ENCODE measurements around the gene WASHC2C. TPM values are rescaled to one million over a fixed set of nuclear protein-coding genes. Genes with fewer than 3 reads are reported as not detected.
"Not testable (repeated sequence)": the region's sequence is repeated elsewhere in the genome, so short reads cannot be mapped to it uniquely, and the experiment has no call there.

Gene WASHC2C, protein sequence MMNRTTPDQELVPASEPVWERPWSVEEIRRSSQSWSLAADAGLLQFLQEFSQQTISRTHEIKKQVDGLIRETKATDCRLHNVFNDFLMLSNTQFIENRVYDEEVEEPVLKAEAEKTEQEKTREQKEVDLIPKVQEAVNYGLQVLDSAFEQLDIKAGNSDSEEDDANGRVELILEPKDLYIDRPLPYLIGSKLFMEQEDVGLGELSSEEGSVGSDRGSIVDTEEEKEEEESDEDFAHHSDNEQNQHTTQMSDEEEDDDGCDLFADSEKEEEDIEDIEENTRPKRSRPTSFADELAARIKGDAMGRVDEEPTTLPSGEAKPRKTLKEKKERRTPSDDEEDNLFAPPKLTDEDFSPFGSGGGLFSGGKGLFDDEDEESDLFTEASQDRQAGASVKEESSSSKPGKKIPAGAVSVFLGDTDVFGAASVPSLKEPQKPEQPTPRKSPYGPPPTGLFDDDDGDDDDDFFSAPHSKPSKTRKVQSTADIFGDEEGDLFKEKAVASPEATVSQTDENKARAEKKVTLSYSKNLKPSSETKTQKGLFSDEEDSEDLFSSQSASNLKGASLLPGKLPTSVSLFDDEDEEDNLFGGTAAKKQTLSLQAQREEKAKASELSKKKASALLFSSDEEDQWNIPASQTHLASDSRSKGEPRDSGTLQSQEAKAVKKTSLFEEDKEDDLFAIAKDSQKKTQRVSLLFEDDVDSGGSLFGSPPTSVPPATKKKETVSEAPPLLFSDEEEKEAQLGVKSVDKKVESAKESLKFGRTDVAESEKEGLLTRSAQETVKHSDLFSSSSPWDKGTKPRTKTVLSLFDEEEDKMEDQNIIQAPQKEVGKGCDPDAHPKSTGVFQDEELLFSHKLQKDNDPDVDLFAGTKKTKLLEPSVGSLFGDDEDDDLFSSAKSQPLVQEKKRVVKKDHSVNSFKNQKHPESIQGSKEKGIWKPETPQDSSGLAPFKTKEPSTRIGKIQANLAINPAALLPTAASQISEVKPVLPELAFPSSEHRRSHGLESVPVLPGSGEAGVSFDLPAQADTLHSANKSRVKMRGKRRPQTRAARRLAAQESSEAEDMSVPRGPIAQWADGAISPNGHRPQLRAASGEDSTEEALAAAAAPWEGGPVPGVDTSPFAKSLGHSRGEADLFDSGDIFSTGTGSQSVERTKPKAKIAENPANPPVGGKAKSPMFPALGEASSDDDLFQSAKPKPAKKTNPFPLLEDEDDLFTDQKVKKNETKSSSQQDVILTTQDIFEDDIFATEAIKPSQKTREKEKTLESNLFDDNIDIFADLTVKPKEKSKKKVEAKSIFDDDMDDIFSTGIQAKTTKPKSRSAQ (N-terminal part only)
- total RNA-seq: 10 to 100 TPM; 22.5 to 39.0 TPM

DNA sequence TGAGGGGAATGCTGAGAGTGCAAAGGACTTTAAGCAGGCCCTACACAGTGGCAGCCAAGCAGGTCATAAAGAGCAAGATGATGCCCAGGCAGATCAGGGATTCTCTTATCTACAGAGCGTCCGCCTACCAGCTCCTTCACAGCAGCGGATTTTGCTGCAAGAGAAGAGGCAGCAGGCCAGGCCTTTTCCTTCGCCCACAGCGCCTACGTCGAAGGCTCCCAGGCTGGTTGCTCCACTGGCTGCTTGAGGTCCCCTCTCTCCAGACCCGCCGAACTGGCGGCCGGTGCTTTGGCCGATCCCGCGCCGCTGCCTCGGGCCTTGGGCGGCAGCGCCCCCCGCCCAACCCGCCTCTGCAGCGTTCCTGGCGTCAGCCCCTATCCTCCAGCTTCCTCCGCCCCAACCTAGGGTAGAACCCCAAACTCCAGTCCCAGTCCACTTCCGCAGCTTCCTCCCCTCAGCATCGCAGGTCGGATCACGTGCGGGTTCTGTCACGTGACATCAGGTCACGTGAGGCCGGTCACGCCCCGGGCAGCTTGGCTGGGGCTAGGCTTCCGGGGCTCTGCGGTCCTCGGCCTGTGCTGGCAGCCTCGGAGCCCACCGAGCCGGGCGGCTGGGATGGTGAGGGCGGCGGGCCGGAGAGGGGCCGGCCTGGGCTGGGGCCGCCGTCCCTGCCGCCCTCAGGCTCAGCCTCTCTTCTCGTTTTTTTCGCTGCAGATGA lies at the start of gene WASHC2C:
WASHC2C (plus strand) TSS at position 564 of the 718 bp plus-strand sequence; CDS start at position 616, 52 bp downstream.
- peak within 1 kb of the TSS; percentile 85 to 90 for H3K27ac ChIP-seq
- H3K4me1 ChIP-seq, H3K9me3 ChIP-seq, H3K27me3 ChIP-seq, H3K36me3 ChIP-seq: not testable (repeated sequence)
- H3K4me3 ChIP-seq: peak within 1 kb of the TSS; percentile 81 to 97
- peak; percentile 92 for DNase-seq (ENCODE audit: low spot score)

DNA sequence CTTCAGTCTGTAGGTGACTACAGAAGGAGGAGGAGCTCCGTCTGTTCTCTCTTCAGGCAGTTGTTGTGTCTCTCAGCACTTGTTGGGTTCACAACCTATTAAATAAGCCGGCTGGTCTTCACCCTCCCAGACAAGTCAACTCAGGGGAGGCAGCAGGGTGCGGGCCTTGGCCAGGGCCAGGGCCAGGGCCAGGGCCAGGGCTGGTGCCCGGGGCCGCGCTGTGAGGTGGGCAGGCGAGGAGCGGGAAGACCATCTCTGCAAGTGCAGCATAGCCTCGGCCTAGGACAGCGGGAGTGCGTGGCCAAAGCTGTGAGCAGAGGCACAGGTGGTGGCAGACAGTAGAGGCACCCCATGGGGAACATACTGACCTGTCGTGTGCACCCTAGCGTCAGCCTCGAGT lies 48.6 kb upstream of the WASHC2C start:
- H3K27ac ChIP-seq; H3K36me3 ChIP-seq; H3K9me3 ChIP-seq; H3K4me3 ChIP-seq; H3K27me3 ChIP-seq; DNase-seq (ENCODE audit: low spot score); H3K4me1 ChIP-seq: not testable (repeated sequence)

DNA sequence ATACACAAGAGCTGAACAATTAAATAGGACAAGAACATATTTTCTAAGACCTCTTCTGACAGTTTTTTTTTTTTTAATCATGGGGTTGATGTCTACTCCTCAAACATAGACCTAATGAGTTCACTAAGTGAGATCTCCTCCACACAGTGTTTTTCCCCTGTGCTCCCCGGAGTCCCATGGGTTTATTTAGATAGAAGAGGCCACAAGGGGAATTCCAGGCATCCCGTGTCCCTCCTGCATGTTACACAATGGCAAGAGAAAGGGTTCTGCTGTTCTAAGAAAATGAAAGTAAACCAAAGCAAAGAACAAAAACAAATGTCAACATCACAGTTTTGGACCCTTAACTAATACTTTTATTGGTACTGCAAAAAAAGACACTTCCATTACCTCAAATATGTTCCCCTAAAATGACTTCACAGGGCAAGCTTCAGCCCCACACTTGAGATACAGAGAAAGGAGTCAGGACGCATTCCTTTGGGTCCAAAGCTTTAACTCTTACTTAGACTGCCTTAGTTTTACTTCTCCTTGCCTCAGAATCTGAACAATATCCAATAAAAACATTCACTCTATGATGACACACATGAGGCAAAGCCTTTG lies 16.8 kb upstream of the WASHC2C start:
- H3K4me1 ChIP-seq: not testable (repeated sequence)

DNA sequence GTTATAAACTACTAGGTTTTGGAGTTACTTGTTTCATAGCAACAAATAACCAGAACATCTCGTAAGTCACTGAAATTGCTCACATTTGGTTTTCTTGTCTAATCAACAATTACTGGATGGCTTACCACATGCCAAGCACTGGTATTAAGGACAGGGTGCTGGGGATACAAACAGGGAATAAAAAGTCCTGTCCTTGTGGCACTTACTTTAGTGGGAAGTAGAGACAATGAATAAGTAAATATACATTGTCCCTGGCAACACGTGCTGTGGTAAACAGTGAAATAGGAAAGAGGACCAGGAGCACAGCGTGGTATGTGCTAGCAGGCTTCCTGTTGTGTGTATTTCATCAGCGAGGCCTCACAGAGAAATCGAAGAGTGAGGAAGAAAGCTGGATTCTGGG lies 15.8 kb upstream of the WASHC2C start:
- not testable (repeated sequence) for H3K9me3 ChIP-seq; H3K4me1 ChIP-seq; H3K4me3 ChIP-seq; H3K27me3 ChIP-seq; H3K36me3 ChIP-seq; H3K27ac ChIP-seq; DNase-seq (ENCODE audit: low spot score)

More for the DNA sequence above, 16.8 kb upstream of the WASHC2C start:
- DNase-seq (ENCODE audit: low spot score); H3K9me3 ChIP-seq; H3K27ac ChIP-seq; H3K27me3 ChIP-seq; H3K4me3 ChIP-seq; H3K36me3 ChIP-seq: not testable (repeated sequence)

DNA sequence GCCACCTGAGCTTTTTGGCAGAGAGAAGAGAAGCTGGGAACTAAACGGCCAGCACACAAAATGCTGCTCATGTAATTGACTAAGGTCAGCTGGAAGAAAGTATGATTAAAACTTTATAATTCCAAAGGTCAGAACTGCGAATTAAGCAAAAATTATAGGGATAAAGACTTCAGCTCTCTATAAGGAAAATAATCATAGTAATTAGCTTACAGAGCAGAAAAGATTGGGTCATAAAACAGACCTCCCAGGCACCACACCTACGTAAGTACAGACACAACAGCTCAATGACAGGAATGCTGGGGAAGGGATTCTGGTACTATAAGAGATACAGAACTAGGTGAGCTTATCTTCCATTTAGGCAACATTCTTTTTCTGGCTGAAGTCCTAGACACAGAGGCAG lies 10.0 kb upstream of the WASHC2C start:
- not testable (repeated sequence) for H3K36me3 ChIP-seq; H3K9me3 ChIP-seq; H3K4me3 ChIP-seq; H3K27me3 ChIP-seq; H3K27ac ChIP-seq; DNase-seq (ENCODE audit: low spot score); H3K4me1 ChIP-seq

DNA sequence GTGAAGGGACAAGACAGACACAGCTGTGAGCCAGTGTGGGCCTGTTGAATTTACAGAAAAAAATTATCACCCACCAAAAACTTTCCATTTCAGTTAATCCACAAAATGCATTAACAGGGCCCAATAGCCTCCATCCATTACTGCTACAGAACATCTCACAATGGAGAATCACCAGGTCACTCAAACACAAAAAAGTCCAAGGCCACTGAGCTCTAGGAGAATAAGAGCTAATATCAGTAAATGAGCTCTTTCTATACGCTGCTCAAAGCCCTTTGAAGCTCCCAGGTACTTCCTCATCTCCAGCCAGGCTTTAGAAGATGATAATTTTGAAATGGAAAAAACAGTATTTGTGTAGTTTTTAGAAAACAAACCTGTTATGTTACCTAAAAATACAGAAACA lies 9.4 kb upstream of the WASHC2C start:
- not testable (repeated sequence) for H3K27me3 ChIP-seq; H3K9me3 ChIP-seq; H3K36me3 ChIP-seq; H3K27ac ChIP-seq; H3K4me3 ChIP-seq; H3K4me1 ChIP-seq; DNase-seq (ENCODE audit: low spot score)

DNA sequence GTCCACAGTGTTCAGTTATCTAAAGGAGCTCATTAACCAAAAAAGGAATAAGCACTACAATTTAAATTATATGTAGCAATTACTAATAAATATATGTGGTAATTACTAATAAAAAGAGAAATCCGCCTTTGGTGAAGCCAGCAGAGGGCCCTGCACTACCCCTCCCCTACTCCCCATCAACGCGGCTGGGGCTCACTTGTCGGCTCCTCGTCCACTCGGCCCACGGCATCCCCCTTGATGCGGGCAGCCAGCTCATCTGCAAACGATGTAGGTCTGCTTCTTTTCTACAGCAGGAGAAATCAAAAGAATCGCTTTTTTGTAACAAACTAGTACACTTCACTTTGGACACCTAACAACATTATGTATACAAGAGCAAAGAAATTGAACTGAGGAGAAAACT lies 5.6 kb upstream of the WASHC2C start:
- not testable (repeated sequence) for H3K4me3 ChIP-seq; H3K4me1 ChIP-seq; H3K36me3 ChIP-seq; H3K27me3 ChIP-seq; H3K9me3 ChIP-seq; H3K27ac ChIP-seq; DNase-seq (ENCODE audit: low spot score)

DNA sequence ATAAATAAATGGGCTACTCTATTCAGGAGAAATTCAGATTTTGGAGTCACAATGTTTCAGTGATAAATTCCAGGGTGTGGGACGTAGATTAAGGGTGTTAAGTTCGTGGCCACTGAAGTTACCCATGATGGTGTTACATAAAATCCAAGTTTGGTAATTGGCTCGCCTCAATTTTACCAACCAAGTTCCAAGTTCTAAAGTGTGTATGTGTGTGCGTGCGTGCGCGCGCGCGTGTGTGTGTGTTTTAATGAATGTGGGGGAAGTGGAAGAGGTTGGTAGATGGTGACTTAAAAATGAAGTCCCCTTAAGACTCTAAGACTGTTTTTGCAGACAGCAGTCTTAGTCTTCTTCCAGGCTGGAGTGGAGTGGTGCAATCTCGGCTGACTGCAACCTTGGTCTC lies 3.2 kb upstream of the WASHC2C start:
- not testable (repeated sequence) for H3K27me3 ChIP-seq; DNase-seq (ENCODE audit: low spot score); H3K4me1 ChIP-seq; H3K4me3 ChIP-seq; H3K27ac ChIP-seq; H3K9me3 ChIP-seq; H3K36me3 ChIP-seq

DNA sequence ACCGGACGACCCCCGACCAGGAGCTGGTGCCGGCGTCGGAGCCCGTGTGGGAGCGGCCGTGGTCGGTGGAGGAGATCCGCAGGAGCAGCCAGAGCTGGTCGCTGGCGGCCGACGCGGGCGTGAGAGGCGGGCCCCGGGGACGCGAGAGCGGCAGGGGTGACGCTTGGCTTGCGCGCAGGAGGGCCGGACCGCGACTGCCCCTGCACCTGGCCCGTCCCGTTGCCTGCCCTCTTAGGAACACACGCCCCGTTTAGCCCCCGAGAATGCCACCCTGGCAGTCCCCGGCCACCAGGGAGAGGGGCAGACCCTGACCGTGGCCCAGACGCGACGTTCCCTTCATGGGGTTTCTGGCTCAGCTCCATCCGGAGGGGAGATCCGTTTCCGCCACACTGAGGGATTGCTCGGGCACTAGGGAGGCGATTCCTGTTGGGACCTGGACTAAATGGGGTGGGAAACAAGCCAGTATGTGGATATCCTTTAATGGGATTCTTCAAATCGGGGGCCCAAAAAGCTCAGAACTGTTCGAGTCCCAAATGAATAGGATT lies 427 bp downstream of the WASHC2C start:
- H3K4me1 ChIP-seq: not testable (repeated sequence)

DNA sequence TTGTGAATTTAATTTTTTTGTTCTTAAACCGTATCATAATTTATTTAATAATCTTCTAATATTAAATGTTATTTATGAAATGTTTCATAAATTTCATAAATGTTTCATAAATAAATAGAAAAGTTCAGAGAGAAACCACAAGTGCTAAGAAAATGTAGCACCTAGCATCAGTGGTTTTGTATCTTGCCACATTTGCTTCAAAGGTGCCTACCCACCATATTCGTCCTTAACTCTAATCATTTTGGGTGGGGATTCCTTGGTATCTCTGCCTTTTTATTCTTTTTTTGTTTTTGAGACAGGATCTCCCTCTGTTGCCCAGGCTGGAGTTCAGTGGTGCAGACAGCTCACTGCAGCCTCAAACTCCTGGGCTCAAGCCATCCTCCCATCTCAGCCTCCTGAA lies 7.4 kb downstream of the WASHC2C start:
- not testable (repeated sequence) for H3K36me3 ChIP-seq; H3K4me1 ChIP-seq; H3K9me3 ChIP-seq; DNase-seq (ENCODE audit: low spot score); H3K4me3 ChIP-seq; H3K27ac ChIP-seq; H3K27me3 ChIP-seq

More for the DNA sequence above, 427 bp downstream of the WASHC2C start:
- H3K27ac ChIP-seq: peak overlapping the region; percentile 85 to 90
- not testable (repeated sequence) for DNase-seq (ENCODE audit: low spot score); H3K27me3 ChIP-seq; H3K9me3 ChIP-seq; H3K36me3 ChIP-seq
- H3K4me3 ChIP-seq: peak overlapping the region; percentile 81 to 97
